Uterus (tissue), 2 donors: ENCODE measurements around the gene TSPAN18.

Experiments
- POLR2A ChIP-seq, 2 donors: fragments of 450-650 bp; IDR thresholded peaks; one replicate each; pipeline ENCODE4 v1.6.1; 2016; ENCODE audit warnings: antibody characterized with exemption in 2 of 2, mild to moderate bottlenecking in 1 of 2, moderate library complexity in 1 of 2
- TF ChIP-seq, protein P1 (sequence below), 4 experiments: fragments of 200-600 bp in 2 of 4; fragments of 450-650 bp in 2 of 4; sonication (generic) in 2 of 4; IDR thresholded peaks; one replicate each; pipeline ENCODE4 v1.5.1; 2016 to 2019; ENCODE audit warnings: antibody characterized with exemption in 4 of 4, mild to moderate bottlenecking in 2 of 4, moderate library complexity in 1 of 4

DNA sequence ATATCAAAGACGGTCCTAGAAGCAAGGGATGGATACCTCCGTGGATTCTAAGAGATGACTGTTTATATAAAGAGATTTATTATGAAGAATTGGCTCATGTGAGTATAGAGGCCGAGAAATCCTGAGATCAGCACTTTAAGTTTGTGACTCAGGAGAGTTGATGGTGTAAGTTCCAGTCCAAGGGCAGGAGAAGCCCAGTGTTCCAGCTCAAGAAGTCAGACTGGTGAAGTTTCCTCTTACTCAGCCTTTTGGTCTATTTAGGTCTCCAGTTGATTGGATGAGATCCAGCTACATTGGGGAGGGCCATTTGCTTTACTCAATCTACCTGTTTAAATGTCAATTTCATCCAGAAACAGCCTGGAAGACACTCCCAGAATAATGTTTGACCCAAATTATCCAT lies 45.1 kb downstream of the TSPAN18 start:
- TF ChIP-seq, protein P1, sequence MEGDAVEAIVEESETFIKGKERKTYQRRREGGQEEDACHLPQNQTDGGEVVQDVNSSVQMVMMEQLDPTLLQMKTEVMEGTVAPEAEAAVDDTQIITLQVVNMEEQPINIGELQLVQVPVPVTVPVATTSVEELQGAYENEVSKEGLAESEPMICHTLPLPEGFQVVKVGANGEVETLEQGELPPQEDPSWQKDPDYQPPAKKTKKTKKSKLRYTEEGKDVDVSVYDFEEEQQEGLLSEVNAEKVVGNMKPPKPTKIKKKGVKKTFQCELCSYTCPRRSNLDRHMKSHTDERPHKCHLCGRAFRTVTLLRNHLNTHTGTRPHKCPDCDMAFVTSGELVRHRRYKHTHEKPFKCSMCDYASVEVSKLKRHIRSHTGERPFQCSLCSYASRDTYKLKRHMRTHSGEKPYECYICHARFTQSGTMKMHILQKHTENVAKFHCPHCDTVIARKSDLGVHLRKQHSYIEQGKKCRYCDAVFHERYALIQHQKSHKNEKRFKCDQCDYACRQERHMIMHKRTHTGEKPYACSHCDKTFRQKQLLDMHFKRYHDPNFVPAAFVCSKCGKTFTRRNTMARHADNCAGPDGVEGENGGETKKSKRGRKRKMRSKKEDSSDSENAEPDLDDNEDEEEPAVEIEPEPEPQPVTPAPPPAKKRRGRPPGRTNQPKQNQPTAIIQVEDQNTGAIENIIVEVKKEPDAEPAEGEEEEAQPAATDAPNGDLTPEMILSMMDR (IDR thresholded peaks at IDR 0.05) = no peak
- TF ChIP-seq POLR2A (IDR thresholded peaks at IDR 0.05) = no peak
